Bone marrow (tissue), 2 donors: Measurements from ENCODE around the gene SLC17A2.
"Not testable (repeated sequence)": the region's sequence is repeated elsewhere in the genome, so short reads cannot be mapped to it uniquely, and the experiment has no call there.

Source experiments
- DNase-seq, 2 donors: peaks; one replicate each; lab custom pipeline; 2025; lab: John Stamatoyannopoulos, UW

SLC17A2 gene

GRCh38 chr6:25951296-25952032 lies 21.0 kb upstream of the SLC17A2 start:
- DNase-seq, result no peak

- no peak for DNase-seq
These were observed 19.8 kb upstream of the SLC17A2 start for GRCh38 chr6:25950297-25950696.

GRCh38 chr6:25949695-25950094 lies 19.2 kb upstream of the SLC17A2 start:
- no peak for DNase-seq

GRCh38 chr6:25947492-25947891 lies 17.0 kb upstream of the SLC17A2 start:
- not testable (repeated sequence) for DNase-seq

DNA sequence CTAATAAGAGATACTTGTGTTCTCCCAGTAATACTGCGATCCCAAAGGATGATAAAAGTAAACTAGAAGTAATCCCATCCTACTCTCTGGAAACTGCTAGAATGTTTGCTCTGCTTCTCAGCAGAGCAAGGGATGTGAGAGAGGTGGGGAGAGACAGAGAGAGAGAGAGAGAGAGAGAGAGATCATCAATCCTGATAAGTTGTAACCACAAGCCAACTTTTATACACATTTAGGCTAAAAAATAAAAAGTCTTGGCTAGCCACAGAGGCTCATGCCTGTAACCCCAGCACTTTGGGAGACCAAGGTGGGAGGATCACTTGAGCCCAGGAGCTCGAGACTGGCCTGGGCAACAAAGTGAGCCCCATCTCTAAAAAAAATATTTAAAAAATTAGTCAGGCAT lies 16.1 kb upstream of the SLC17A2 start:
- no peak for DNase-seq

DNA sequence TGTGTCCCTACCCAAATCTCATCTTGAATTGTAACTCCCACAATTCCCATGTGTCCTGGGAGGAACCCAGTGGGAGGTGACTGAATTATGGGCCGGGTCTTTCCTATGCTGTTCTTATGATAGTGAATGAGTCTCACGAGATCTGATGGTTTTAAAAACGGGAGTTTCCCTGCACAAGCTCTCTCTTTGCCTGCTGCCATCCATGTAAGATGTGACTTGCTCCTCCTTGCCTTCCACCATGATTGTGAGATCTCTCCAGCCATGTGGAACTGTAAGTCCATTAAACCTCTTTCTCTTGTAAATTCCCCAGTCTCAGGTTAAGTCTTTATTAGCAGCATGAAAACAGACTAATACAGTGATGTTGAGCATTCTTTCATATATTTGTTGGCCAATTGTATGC lies 15.2 kb upstream of the SLC17A2 start:
- DNase-seq, result not testable (repeated sequence)

GRCh38 chr6:25944688-25945574 lies 14.4 kb upstream of the SLC17A2 start:
- DNase-seq, result no peak

- DNase-seq, result no peak
These were observed 13.4 kb upstream of the SLC17A2 start for GRCh38 chr6:25943887-25944286.

DNA sequence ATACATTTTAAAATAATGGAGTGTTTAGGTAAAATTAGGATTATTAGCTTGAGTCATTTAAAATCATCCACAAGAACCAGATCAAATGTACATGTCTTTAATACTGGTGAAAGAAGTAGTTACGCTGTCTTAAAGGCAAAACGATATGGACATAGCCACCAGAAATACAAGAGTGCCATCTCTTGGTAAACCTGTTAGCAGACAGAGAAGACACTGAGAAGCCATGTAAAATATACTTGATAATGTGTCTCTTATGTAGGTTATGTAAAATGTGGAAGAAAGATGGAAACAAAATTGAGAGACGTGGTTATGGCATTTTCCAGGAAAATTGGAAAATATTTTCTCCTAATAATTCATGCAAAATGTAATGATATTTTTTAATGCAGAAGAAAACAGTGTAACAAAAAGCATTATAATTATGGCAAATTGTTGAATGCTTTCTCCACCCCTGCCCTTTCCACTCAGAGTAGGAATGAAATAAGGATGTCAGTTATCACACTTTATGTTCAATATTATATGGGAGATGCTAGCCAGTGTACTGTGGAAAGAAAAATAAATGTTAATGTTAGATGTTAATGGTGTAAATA lies 12.2 kb upstream of the SLC17A2 start:
- peak in 1 of 2 donors; percentile 36 for DNase-seq

- DNase-seq, result no peak
These were observed 9.1 kb upstream of the SLC17A2 start for GRCh38 chr6:25939593-25939992.

- no peak for DNase-seq
These were observed 5.5 kb upstream of the SLC17A2 start for GRCh38 chr6:25935953-25936352.

GRCh38 chr6:25934735-25935313 lies 4.3 kb upstream of the SLC17A2 start:
- DNase-seq, result no peak

DNA sequence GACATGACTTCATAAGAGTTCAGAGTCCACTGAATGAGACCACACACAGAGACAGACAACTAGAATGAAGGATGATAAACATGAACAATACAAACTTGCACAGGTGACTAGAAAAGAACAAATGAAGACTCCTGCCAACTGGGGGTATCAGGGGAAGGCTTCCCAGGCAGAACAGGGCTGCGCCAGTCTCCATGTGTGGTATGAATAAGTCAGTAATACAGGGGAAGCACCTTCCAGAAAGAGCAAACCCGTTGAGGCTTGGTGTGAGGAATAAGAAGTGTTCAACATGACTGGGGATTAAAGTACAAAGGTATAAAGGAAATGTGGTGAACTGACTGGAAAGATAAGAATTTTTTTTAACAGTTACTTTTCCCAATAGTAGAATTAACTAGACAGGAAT lies 3.7 kb upstream of the SLC17A2 start:
- DNase-seq, result no peak

DNA sequence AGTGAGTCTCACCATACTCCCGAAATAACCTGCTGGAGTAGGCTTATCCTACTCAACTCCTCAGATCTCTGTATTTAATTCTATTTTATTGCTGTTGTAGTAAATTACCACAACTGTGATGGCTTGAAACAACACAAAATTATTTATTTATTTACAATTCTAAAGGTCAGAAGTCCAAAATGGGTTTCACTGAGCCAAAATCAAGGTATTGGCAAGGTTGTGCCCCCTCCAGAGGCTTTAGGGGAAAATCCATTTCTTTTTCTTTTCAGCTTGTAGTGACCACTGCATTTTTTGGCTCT lies 869 bp upstream of the SLC17A2 start:
- no peak for DNase-seq

DNA sequence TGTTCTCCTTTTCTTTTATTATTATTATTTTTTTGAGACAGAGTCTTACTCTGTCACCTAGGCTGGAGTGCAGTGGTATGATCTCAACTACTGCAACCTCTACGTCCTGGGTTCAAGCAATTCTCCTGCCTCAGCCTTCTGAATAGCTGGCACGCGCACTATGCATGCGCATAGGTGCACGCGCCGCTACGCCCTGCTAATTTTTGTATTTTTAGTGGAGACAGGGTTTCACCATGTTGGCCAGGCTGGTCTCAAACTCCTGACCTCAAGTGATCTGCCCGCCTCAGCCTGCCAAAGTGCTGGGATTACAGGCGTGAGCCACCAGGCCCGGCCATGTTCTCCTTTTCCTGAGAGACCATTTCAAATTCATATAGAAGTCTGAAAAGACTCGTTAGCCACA lies 706 bp downstream of the SLC17A2 start:
- not testable (repeated sequence) for DNase-seq

GRCh38 chr6:25928562-25929324 lies 1.7 kb downstream of the SLC17A2 start:
- no peak for DNase-seq

DNA sequence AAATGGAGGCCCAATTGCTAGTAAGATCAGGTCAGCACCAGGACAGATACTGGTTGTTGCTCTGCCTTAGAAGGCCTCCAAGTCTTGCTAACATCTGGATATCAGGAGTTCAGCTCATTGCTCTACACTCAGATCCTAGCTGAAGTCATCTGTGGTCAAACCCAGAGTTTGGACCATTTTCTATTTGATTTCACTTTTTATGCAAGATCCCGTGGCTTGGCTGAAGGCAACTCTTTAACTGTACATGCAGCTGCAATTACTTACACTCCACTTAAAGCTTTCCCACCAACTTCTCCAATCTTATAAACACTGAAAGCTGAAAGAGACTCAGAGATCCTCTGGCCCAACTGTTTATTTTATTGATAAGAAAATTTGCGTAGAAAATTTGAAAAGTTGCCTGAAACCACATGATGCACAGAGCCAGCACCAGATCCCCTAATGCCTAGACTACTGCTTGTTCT lies 2.7 kb downstream of the SLC17A2 start:
- DNase-seq, result no peak

DNA sequence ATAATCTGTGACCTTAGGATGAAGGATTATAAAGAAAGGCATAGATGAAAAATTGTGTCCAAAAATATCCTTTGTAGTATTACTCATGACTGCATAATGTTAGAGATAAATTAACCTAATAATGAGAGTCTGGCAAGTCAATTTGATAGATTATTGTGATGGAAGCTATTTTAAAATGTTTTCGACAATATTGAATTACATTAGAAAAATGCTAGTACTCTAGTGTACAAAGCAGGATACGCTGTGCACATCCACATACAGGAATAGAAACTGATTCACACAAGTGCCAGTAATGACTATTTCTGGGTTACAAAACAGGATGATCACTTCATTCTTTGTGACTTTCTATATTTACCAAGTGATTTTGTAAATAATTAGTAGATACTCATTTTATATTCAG lies 3.3 kb downstream of the SLC17A2 start:
- no peak for DNase-seq

- DNase-seq, result no peak
These were observed 4.6 kb downstream of the SLC17A2 start for GRCh38 chr6:25925876-25926275.

- no peak for DNase-seq
These were observed 8.2 kb downstream of the SLC17A2 start for GRCh38 chr6:25922301-25922700.

DNA sequence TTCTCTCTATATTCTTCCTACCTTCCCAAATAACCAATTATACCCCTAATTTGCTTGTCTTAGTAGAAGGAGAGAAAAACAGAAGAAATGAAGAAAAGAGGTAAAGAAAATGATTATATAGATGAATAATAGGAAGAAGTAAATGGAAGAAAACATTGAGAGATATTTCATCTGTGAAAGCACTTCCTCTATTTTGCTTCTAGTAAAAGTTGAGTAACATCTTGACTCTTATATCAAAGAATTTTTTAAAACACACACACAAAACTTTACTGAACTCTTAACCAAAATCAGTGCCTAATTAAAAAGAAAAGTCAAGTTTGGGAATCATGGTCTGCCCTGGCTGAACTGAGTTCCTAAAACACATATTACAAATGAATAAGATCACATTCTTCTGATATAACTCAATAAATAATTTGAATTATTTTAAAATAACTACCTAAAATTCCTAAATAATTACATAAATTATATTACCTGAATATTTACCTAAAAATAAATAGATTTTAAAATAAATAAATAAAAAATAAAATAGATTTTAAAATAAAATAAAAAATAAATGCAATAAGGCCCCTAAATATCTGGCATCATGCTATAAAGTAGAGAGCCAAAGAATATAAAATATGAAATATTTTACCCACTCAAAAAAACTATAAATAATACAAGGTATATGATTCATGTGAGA lies 8.8 kb downstream of the SLC17A2 start:
- no peak for DNase-seq
